Cardiac fibroblast (primary cell): ENCODE results near the gene ELL.
"Not testable (repeated sequence)": the region's sequence is repeated elsewhere in the genome, so short reads cannot be mapped to it uniquely, and the experiment has no call there.

Source experiments
- DNase-seq, 2 donors: peaks; one replicate each; pipeline versions ENCODE4 v3.0.0 to v3.0.0-alpha.2; 2010; ENCODE audit warnings: low read depth in 2 of 2
- H3K4me3 ChIP-seq, 2 donors: replicated peaks in 1 of 2; 1 replicate in 1 of 2; 2 replicates in 1 of 2; pipeline ENCODE4 v1.5.1; 2011; ENCODE audit warnings: low read depth in 2 of 2, low read length in 2 of 2, mild to moderate bottlenecking in 2 of 2, moderate library complexity in 1 of 2
- TF ChIP-seq, protein P1 (sequence below): IDR thresholded peaks from one replicate; pipeline ENCODE4 v1.5.1; 2011; ENCODE audit warnings: low read depth, mild to moderate bottlenecking, low read length, inconsistent platforms

The ELL gene

DNA sequence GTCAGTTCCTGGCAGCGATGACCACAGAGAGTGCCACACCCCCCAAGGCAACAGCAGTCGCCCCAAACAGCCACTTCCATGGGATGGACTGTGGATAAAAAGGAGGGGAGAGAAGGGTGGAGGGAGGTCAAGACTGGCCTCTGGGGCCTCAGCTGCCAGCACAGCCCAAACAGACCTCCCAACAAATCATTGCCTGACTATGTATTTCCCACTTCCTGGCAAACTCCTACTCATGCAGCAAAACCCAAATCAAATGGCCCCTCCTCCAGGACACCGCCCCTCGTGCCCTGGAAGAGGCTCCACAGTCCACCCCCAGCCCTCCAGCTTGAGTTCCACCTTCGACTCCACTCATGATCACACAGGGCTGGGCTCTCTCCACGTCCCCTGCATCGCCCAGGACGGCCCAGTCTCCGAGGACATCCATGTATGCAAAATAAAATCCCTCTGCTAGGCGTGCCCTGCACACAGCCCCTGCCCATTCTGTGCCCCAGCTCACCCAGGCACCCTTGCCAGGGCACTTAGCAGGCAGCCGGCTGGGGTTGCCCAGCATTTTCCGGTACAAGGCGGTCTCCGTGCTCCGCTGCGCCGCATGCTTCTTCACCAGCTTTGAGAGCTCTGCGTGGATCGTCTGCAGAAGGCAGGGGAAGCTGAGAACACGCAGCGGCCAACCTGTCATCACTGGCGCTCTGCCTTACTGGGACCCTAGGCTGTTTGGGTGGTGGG is 10.5 kb upstream of the ELL start:
- no peak for DNase-seq
- H3K4me3 ChIP-seq: no peak overlapping the region
- TF ChIP-seq, protein P1, sequence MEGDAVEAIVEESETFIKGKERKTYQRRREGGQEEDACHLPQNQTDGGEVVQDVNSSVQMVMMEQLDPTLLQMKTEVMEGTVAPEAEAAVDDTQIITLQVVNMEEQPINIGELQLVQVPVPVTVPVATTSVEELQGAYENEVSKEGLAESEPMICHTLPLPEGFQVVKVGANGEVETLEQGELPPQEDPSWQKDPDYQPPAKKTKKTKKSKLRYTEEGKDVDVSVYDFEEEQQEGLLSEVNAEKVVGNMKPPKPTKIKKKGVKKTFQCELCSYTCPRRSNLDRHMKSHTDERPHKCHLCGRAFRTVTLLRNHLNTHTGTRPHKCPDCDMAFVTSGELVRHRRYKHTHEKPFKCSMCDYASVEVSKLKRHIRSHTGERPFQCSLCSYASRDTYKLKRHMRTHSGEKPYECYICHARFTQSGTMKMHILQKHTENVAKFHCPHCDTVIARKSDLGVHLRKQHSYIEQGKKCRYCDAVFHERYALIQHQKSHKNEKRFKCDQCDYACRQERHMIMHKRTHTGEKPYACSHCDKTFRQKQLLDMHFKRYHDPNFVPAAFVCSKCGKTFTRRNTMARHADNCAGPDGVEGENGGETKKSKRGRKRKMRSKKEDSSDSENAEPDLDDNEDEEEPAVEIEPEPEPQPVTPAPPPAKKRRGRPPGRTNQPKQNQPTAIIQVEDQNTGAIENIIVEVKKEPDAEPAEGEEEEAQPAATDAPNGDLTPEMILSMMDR: no peak

DNA sequence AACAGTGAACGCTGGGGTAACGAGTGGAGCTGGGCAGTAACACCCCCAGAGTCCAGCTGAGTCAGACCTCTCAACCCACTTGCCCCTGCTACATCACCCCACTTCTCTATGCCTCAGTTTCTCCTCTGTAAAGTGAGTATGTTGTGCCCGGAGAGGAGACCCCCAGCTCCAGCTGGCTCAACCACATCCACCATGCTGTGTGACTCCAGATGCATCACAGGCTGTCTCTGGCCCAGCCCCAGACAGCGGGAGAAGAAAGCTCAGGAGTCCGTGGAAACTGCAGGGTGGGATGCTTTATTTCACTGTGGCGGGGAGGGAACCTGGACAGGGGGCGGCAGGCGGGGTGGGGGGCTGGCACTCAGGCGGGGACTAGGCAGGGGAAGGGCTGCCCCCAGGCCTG is 9.6 kb upstream of the ELL start:
- no peak for DNase-seq
- TF ChIP-seq, protein P1: no peak
- H3K4me3 ChIP-seq: no peak overlapping the region

DNA sequence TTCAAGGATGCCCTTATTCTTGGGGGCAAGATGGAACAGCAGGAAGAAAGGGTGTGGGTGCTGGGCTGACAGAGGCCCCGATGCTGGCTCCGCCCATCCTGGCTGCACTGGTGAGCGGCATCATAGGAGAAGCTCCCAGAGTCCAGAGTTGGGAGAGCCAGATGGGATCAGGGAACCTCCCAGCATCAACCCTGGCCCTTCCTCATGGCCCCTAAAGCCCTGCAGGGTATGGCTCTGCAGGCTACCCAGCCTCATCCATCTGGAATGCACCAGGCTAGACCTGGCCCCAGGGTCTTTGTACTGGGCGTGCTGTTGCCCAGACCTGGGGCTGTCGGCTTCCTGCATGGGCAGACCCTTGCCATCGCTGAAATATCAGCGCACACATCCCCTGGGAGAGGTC is 7.9 kb upstream of the ELL start:
- DNase-seq: no peak
- TF ChIP-seq, protein P1: no peak
- H3K4me3 ChIP-seq: no peak overlapping the region

DNA sequence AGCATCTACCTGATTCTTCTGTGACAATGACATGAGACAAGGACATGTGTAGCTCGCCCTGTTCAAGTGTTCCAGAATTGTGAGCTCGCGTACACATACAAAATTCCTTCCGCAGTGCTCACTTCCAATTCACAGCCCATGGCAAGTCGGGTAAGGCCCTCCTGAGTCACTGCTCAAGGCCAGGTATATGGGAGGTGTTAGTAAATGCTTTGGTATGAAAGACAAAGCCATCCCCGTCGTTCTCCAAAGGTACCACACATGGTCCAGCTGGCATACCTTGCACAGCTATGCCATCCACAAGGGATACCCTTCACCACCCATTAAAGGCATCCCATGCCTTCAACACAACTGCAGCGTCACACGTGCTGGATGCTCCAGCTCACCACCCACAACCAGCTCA is 4.4 kb upstream of the ELL start:
- TF ChIP-seq, protein P1: no peak
- H3K4me3 ChIP-seq: no peak overlapping the region
- DNase-seq: no peak

DNA sequence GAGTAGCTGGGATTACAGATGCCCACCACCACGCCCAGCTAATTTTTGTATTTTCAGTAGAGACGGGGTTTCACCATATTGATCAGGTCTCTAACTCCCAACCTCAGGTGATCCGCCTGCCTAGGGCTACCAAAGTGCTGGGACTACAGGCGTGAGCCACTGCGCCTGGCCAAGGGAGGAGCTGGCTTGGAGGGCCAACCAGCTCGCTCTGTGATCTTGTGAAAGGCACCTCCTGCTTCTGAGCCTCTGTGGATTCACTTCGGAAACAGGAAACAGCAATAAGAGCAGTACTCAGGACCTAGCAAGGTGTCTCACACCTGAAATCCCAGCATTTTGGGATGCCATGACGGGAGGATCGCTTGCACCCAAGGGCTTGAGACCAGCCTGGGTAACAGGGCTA is 2.0 kb upstream of the ELL start:
- H3K4me3 ChIP-seq: no peak overlapping the region
- TF ChIP-seq, protein P1: no peak
- DNase-seq: no peak

DNA sequence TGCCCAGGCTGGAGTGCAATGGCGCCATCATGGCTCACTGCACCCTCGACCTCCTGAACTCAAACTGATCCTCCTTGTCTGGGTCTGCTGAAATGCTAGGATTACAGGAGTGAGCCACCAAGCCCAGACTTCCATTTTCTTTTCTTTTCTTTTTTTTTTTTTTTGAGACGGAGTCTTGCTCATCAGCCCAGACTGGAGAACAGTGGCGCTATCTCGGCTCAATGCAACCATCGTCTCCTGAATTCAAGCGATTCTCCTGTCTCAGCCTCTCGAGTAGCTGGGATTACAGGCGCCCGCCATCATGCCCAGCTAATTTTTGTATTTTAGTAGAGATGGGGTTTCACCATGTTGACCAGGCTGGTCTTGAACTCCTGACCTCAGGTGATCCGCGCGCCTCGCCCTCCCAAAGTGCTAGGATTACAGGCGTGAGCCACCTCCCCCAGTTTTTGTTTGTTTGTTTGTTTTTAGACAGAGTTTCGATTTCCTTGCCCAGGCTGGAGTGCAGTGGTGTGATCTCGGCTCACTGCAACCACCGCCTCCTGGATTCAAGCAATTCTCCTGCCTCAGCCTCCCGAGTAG is 1.1 kb upstream of the ELL start:
- not testable (repeated sequence) for DNase-seq
- peak overlapping the region in 1 of 2 donors; percentile 33 for H3K4me3 ChIP-seq

DNA sequence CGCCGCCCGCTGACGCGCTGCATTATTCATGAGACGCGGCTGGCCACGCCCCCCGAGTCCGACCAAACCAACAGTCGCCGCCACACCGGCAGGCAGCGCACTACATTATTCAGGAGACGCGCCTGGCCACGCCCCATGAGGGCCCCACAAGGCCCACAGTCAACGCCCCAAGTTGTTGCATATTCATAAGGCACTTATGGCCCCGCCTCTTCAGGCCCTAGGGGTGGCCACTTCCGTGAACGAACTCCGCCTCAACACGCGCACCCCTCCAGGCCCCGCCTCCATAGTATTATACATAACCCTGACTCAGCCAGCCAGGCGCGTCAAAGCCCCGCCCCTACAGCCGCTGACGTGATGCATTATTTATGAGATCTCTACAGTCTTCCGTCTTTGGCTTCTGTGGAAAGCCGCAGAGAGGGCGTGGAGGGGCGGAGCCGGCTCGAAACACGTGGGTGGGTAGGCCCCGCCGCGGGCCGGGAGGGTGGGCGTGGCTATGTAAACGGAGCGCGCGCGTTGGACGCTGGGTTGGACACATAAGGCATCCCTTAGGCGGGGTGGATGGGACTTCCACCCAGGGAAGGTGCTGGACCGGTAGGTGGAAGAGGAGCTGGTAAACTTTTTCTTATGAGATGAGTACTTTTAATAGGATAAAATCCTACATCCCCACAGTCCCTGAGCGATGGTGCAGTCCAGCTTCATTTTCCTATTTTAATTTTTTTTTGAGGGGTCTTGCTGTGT is 423 bp upstream of the ELL start:
- TF ChIP-seq, protein P1: peak; percentile 35
- DNase-seq: peak; percentile 100
- H3K4me3 ChIP-seq: peak overlapping the region in 1 of 2 donors; percentile 99
